Islet of Langerhans (tissue), 1 donor: ENCODE data around the gene GABRB1.
"Not testable (repeated sequence)": the region's sequence is repeated elsewhere in the genome, so short reads cannot be mapped to it uniquely, and the experiment has no call there.

ENCODE experiments used
- FAIRE-seq: peaks from one replicate; lab custom pipeline; 2011; peaks lifted over from hg19 to GRCh38; lab: Jason Lieb, UNC

The GABRB1 gene

DNA sequence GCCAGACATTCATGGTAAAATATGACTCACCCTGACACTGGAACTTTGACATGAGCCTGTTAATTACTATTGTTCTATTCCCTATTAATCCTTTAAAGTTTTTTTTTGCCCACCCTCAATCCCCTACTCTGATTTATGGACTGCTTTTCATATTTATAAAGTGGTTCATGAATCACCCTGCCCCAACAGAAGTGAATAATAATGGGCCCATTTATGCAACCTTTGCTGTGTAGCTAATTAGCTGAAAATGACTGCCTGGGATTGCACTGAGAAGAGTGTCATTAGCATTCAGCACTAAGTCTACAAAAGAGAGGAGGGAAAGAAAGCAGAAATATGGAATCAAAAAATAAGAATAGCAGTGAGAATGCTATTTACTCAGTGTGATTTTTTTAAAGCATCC, 277.8 kb downstream of the GABRB1 start:
- no peak for FAIRE-seq

DNA sequence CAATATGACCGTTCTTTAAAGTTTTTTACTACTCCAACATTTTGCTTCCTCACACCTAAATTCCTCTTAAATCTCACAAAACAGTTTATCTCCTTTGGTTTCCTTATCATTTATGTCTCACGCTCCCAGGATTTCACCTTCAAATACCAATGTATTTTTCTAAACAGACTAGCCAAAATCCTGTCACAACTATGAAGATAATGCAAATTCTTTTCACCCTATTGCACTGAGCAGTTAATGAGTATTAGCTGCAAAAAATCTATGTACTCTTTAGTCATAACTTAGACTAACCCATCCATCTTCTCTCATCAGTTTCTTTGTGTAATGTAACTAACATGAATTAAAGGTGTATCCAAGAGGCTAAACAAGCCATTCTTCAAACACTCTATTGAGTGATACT, 280.8 kb downstream of the GABRB1 start:
- no peak for FAIRE-seq

- FAIRE-seq, result no peak
These were observed 282.0 kb downstream of the GABRB1 start for GRCh38 chr4:47313384-47313783.

- no peak for FAIRE-seq
These were observed 284.0 kb downstream of the GABRB1 start for GRCh38 chr4:47315346-47315745.

- FAIRE-seq, result no peak
These were observed 294.7 kb downstream of the GABRB1 start for GRCh38 chr4:47326025-47326424.

DNA sequence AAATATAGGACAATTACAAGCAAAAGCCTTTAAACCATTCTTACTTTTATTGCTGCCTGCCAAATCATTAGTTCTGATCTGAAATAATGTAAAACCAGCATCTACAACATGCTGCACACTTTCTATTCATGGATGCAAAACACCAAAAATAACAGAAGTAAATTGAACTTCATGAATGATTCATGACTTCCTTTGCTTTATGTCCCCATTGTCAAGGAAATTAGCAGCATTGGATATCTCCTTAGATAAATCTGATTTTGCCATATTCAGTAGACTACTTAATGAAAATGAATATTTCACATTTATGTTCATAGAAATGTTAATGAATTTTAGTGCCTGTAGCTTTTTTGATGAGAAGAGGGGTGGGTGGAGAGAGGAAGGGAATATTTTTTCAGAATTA, 299.5 kb downstream of the GABRB1 start:
- FAIRE-seq, result no peak

- FAIRE-seq, result no peak
These were observed 303.3 kb downstream of the GABRB1 start for GRCh38 chr4:47334652-47335051.

GRCh38 chr4:47337893-47338292, 306.5 kb downstream of the GABRB1 start:
- FAIRE-seq, result no peak

DNA sequence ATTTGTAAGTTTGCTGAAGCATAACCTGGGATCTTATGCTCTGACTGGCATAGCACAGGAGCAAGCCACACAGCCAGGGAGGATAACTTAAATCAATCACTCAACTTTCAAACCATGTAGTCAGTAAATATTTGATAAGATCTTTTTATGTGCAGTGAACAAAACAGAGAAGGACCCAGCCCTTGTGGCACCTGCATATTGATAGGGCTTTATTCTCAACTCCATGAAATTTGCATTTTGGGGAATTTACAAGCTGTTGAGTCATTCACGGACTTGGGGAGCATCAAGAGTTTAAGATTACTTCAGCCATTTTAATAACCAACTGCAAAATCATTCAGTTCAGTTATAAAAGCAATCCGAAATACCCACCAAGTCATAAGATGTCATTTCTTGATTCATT, 309.5 kb downstream of the GABRB1 start:
- FAIRE-seq, result no peak

DNA sequence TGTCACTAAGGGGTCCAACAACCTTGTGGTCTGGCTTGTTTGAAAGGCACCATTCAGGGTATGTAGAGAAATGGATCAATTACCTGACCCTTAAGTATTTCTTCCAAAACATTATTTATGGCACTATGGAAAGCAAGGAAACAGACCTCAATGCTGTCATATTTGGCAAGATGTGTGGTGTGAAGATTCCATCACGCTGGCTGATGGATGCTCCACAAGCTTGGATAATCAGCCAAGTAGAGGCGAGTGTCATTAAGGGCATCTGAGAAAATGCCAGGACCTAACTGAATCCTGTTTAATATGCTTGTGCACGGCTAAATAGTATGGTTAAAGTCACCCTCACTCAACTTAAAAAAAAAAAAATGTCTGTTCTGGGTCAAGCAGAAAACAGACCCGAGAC, 311.4 kb downstream of the GABRB1 start:
- FAIRE-seq, result no peak

DNA sequence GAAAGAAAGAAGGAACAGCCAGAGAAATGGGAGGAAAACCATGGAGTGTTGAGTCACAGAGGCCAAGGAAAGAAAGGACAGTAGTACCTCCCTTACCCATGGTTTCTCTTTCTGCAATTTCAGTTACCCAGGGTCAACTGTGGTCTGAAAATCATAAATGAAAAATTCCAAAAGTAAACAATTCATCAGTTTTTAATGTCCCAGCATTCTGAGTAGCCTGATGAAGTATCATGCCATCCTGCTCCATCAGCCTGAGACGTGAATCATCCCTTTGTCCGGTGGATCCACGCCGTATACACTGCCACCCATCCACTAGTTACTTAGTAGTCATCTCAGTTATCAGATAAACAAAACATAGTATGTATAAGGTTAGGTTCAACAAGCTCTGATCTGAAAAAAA, 318.0 kb downstream of the GABRB1 start:
- no peak for FAIRE-seq

- FAIRE-seq, result no peak
These were observed 324.2 kb downstream of the GABRB1 start for GRCh38 chr4:47355568-47355967.

DNA sequence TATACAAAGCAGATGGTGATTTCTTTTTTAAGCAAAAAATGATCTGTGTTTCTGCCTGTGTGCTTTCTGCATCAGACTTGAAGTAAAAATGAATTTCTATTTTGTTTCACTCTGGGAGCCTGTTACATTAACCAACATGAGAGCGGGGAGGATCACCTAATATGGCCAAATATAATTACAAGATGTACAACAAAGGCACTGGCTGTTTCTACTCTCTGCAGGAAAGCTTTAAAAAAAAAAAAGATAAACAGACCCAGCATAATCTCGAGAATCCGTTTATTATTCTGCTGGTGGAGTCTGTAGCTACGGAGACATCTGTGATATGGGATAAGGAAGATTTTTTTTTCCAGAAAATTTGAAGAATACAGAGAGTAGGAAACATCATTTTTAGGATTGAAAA, 328.5 kb downstream of the GABRB1 start:
- no peak for FAIRE-seq

DNA sequence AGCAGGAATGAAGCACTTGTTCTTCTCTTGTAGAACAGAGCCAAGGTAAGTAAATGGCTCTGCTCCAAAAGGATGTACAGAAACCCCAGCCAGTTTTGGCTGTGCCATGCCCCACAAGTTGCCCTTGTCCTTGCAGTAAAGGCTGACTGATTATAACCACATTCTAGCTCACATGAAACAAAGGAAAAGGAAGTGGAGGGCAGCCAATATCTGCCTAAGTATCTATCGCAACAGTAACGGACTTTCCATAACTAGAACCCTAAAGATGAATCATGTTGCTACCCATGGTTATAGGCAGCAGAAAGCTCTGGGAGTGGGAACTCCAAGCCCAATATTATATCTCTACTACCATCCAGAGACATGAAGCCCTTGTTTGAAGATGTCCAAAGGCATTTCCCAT, 336.4 kb downstream of the GABRB1 start:
- no peak for FAIRE-seq

- FAIRE-seq, result no peak
These were observed 336.8 kb downstream of the GABRB1 start for GRCh38 chr4:47368211-47368610.

GRCh38 chr4:47372561-47372960, 341.2 kb downstream of the GABRB1 start:
- no peak for FAIRE-seq

DNA sequence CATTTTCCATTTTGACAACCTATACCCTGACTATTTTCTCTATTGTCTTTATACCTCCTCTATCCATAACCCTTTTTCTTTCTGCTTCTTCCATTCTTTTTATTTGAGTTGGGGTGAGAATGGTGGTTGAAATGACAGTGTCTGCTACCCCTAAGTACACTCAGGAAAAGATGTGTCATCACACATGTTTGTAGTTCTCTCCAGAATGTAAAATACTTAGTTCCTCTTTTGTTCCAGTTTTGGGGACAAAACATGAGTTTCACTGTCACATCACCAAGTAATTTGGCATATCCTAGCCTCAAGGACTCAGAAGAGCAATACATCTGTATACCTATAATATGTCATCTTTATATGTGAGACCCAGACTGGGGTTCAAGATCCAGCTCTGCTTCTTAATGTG, 341.8 kb downstream of the GABRB1 start:
- no peak for FAIRE-seq

- FAIRE-seq, result no peak
These were observed 342.3 kb downstream of the GABRB1 start for GRCh38 chr4:47373709-47374108.

DNA sequence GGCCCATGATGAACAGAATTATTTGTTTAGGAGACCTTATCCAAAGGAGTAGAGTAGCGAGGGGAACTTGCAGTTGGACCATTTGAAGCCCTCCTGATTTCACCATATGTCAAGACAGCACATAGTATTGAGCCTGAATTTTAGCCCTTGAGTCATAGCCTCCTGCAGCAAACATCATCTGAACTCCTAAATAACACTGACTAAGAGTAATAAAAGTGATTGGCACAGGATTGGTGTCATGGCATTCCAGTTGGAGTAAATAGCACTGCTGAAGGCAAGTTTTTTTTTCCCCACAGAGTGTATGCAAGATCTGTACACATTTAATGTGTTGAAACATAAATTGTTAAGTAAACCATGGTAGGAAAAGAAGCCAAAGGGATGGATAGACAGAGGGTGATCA, 343.1 kb downstream of the GABRB1 start:
- FAIRE-seq, result no peak

GRCh38 chr4:47378021-47378530, 346.7 kb downstream of the GABRB1 start:
- not testable (repeated sequence) for FAIRE-seq

DNA sequence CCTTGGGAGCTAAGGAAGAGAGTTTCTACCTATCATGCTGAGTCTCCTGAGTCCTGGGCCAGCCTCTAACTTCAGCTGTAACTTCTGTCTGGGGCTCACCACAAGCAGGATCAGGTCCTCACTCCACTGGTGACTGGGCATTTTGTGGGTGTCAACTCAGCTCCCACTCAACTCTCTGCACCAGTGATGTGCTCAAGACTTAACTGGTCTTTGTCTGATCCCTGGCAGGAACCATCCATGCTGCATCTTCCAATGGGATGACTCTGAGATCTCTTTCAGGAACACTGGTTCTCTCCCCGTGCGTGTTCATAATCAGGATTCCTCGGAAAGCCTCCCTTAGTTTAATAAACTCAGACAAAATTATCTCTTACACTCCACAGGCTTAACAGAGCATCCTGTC, 349.8 kb downstream of the GABRB1 start:
- no peak for FAIRE-seq

- FAIRE-seq, result no peak
These were observed 351.5 kb downstream of the GABRB1 start for GRCh38 chr4:47382846-47383360.

DNA sequence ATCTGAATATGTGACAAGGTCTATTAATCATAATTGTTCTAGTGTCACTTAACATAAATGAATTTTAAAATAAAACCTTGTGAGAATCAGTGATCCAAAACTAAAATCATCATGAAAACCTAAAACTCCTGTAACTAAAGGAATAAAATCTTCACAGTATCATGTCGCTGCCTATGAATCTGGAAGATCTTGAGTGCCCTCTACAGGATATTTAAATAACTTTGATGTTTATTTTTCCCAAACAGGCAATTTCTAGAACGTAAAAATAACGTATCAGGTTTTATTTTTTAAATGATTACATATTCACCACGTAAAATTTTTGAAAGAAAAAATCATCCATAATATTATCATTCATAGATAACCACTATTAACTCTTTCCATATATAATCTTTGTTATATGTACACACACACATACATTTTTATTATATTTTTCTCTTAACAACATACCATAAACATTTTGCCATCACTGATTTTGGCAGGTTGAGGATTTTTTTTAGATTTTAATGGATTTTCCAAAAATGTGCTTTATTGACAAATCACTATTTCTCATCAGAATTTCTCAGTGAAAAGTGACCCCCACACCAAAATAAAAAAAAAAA, 352.6 kb downstream of the GABRB1 start:
- peak; percentile 100 for FAIRE-seq

DNA sequence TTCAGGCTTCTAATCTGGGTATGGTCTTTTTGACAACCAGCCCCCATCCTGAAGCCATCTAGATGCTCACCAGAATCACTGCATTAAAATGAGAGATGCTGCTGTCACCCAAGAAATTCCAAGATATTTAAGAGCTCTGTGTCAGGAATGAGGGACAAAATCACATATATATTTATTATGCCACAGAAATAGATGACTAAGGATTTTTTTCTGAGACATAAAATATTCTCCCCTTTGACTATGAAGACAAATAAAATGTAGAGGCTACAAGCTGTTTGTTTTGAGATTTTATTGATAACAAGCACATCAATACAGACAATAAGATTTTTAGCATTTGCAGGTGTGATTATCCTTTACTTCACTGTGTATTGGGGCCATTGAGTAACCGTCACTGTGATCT, 354.8 kb downstream of the GABRB1 start:
- no peak for FAIRE-seq
